ENCODE results near the gene RBM45. TPM values are rescaled to one million over a fixed set of nuclear protein-coding genes. Genes with fewer than 3 reads are reported as not detected.

The RBM45 gene
- total RNA-seq, 1 donor from 2014 or later: 11.0 TPM

DNA sequence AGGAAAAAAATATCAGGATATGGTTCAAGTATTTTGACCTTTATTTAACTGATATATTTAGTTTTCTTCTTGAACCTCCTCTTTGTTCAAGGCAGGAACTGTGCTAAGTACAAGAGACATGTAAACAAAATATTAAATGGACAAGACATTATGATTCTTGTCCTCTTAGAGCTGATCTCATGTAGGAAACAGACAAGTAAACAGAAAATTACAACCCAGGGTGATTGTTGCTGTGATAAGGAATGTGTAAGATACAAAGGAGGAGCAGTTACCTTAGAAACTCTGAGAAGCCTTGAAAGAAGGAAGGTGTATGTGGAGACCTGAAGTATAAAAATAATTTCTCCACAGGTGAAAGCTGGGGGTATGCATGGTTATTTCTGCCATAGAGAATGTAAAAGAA, 12.9 kb downstream of the RBM45 start:
- Histone ChIP-seq H3K27me3 (ENCODE audit: control insufficient read depth in 3 of 3, insufficient read depth in 3 of 3, low read length in 3 of 3) (no peaks in the 10 kb centered on the region), H3K9me3 (ENCODE audit: control insufficient read depth in 3 of 3, low read length in 3 of 3) (no peaks in the 10 kb centered on the region), H3K4me3 (ENCODE audit: low read length in 3 of 3) (no peak overlapping the region), H3K9ac (ENCODE audit: low read depth in 1 of 3, low read length in 3 of 3) (no peak overlapping the region), H3K4me1 (ENCODE audit: control insufficient read depth in 3 of 3, insufficient read depth in 3 of 3, low read length in 3 of 3) (no peaks in the 10 kb centered on the region), H3K36me3 (ENCODE audit: control insufficient read depth in 3 of 3, insufficient read depth in 3 of 3, low read length in 3 of 3) (peaks cover 0 to 54% (median 16%) of the 10 kb centered on the region in 3 donors), H3K27ac (ENCODE audit: low read depth, low read length) (no peak overlapping the region)

DNA sequence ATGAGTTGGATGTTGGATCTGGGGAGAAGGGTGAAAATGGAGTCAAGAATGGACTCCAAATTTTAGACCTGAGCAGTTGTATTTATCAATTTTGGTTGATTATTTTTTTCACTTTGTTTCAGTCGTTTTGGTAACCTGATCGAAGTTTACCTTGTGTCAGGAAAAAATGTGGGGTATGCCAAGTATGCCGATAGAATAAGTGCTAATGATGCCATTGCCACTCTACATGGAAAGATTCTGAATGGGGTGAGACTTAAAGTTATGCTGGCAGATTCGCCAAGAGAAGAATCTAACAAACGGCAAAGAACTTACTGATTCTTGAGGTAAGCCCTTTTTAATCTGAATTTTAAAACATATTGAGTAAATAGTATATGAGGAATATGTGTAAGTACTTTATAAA, 13.6 kb downstream of the RBM45 start:
- Histone ChIP-seq H3K9me3 (ENCODE audit: control insufficient read depth in 3 of 3, low read length in 3 of 3) (no peaks in the 10 kb centered on the region), H3K27me3 (ENCODE audit: control insufficient read depth in 3 of 3, insufficient read depth in 3 of 3, low read length in 3 of 3) (no peaks in the 10 kb centered on the region), H3K27ac (ENCODE audit: low read depth, low read length) (no peak overlapping the region), H3K36me3 (ENCODE audit: control insufficient read depth in 3 of 3, insufficient read depth in 3 of 3, low read length in 3 of 3) (peaks cover 0 to 49% (median 16%) of the 10 kb centered on the region in 3 donors), H3K9ac (ENCODE audit: low read depth in 1 of 3, low read length in 3 of 3) (no peak overlapping the region), H3K4me3 (ENCODE audit: low read length in 3 of 3) (no peak overlapping the region), H3K4me1 (ENCODE audit: control insufficient read depth in 3 of 3, insufficient read depth in 3 of 3, low read length in 3 of 3) (no peaks in the 10 kb centered on the region)

DNA sequence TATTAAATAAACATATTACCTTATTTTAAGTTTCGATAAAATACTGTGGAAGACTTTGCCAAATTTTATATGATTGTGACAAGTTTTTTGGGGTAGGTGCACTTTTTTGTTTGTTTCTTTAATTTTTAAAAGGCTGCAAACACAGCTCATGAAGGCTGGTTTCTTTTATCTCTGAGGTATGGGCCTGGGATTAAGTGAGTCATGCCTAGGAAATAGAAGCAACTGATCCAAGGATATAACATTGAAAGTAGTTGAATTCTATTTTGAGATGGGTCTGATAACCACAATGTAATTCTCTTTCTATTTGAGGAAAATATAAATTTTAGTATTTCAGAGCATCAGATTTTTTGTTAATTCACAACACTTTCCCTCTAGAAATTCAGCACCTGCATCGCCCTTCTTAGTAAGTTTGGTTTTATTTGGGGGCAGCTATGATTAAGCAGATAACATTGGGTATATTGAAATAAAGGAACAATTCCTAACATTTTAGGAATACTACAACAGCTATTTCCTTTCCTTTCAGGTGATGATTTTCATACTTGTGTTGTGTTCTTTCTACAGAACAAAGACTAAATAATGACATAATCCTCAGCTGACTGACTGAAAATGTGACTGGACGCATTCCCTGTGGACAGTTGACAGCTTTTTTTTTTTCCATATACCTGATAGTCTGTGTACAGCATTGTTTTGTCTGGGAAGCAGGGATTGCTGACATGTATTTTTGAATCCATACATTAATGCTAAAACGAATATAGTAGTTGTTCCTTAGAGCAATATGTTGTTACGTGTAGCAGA, 16.8 kb downstream of the RBM45 start:
- no peak overlapping the region for H3K4me3 ChIP-seq (ENCODE audit: low read length in 3 of 3)
- no peaks in the 10 kb centered on the region for H3K9me3 ChIP-seq (ENCODE audit: control insufficient read depth in 3 of 3, low read length in 3 of 3)
- H3K4me1 ChIP-seq (ENCODE audit: control insufficient read depth in 3 of 3, insufficient read depth in 3 of 3, low read length in 3 of 3): peaks cover 0 to 5% (median 5%) of the 10 kb centered on the region in 3 donors
- H3K27ac ChIP-seq (ENCODE audit: low read depth, low read length): peak overlapping the region; percentile 1
- H3K27me3 ChIP-seq (ENCODE audit: control insufficient read depth in 3 of 3, insufficient read depth in 3 of 3, low read length in 3 of 3): no peaks in the 10 kb centered on the region
- H3K9ac ChIP-seq (ENCODE audit: low read depth in 1 of 3, low read length in 3 of 3): no peak overlapping the region
- H3K36me3 ChIP-seq (ENCODE audit: control insufficient read depth in 3 of 3, insufficient read depth in 3 of 3, low read length in 3 of 3): peaks cover 0 to 26% (median 0%) of the 10 kb centered on the region in 3 donors

GRCh38 chr2:178136321-178137025, 24.2 kb downstream of the RBM45 start:
- H3K9me3 ChIP-seq (ENCODE audit: control insufficient read depth in 3 of 3, low read length in 3 of 3): no peaks in the 10 kb centered on the region
- no peaks in the 10 kb centered on the region for H3K27me3 ChIP-seq (ENCODE audit: control insufficient read depth in 3 of 3, insufficient read depth in 3 of 3, low read length in 3 of 3)

GRCh38 chr2:178142274-178143065, 30.2 kb downstream of the RBM45 start:
- Histone ChIP-seq H3K27ac (ENCODE audit: low read depth, low read length) (peak overlapping the region; percentile 30), H3K9me3 (ENCODE audit: control insufficient read depth in 3 of 3, low read length in 3 of 3) (no peaks in the 10 kb centered on the region), H3K4me3 (ENCODE audit: low read length in 3 of 3) (peak overlapping the region in 1 of 3 donors; percentile 30), H3K9ac (ENCODE audit: low read depth in 1 of 3, low read length in 3 of 3) (peak overlapping the region in 1 of 3 donors; percentile 1), H3K27me3 (ENCODE audit: control insufficient read depth in 3 of 3, insufficient read depth in 3 of 3, low read length in 3 of 3) (no peaks in the 10 kb centered on the region), H3K36me3 (ENCODE audit: control insufficient read depth in 3 of 3, insufficient read depth in 3 of 3, low read length in 3 of 3) (no peaks in the 10 kb centered on the region), H3K4me1 (ENCODE audit: control insufficient read depth in 3 of 3, insufficient read depth in 3 of 3, low read length in 3 of 3) (peaks cover 0 to 3% (median 0%) of the 10 kb centered on the region in 3 donors)

More at GRCh38 chr2:178136321-178137025, 24.2 kb downstream of the RBM45 start:
- Histone ChIP-seq H3K9ac (ENCODE audit: low read depth in 1 of 3, low read length in 3 of 3) (no peak overlapping the region), H3K27ac (ENCODE audit: low read depth, low read length) (no peak overlapping the region), H3K36me3 (ENCODE audit: control insufficient read depth in 3 of 3, insufficient read depth in 3 of 3, low read length in 3 of 3) (no peaks in the 10 kb centered on the region), H3K4me3 (ENCODE audit: low read length in 3 of 3) (no peak overlapping the region), H3K4me1 (ENCODE audit: control insufficient read depth in 3 of 3, insufficient read depth in 3 of 3, low read length in 3 of 3) (peaks cover 0 to 5% (median 5%) of the 10 kb centered on the region in 3 donors)

- H3K4me3 ChIP-seq (ENCODE audit: low read length in 3 of 3): no peak overlapping the region
- no peak overlapping the region for H3K9ac ChIP-seq (ENCODE audit: low read depth in 1 of 3, low read length in 3 of 3)
- H3K9me3 ChIP-seq (ENCODE audit: control insufficient read depth in 3 of 3, low read length in 3 of 3): no peaks in the 10 kb centered on the region
- H3K4me1 ChIP-seq (ENCODE audit: control insufficient read depth in 3 of 3, insufficient read depth in 3 of 3, low read length in 3 of 3): peaks cover 0 to 3% (median 0%) of the 10 kb centered on the region in 3 donors
- no peaks in the 10 kb centered on the region for H3K36me3 ChIP-seq (ENCODE audit: control insufficient read depth in 3 of 3, insufficient read depth in 3 of 3, low read length in 3 of 3)
- H3K27me3 ChIP-seq (ENCODE audit: control insufficient read depth in 3 of 3, insufficient read depth in 3 of 3, low read length in 3 of 3): no peaks in the 10 kb centered on the region
- no peak overlapping the region for H3K27ac ChIP-seq (ENCODE audit: low read depth, low read length)
Observed at GRCh38 chr2:178143481-178143880, 31.2 kb downstream of the RBM45 start.

DNA sequence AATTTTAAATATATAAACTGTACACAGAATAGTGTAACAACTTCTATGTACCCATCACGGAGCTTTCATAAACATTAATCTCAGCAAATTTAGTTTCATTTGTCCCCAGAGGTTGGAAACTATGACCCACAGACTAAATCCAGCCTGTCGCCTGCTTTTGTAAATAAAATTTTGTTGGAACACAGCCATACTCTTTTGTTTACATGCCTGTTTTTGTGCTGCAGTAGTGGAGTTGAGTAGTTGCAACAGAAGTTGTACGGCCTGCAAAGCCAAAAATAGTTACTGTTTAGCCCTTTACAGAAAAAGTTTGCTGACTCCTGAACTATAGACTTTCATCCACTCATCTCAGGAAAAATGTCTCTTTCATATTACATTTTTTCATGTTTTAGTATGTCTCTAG, 39.8 kb downstream of the RBM45 start:
- no peaks in the 10 kb centered on the region for H3K9me3 ChIP-seq (ENCODE audit: control insufficient read depth in 3 of 3, low read length in 3 of 3)
- H3K9ac ChIP-seq (ENCODE audit: low read depth in 1 of 3, low read length in 3 of 3): no peak overlapping the region
- no peak overlapping the region for H3K4me3 ChIP-seq (ENCODE audit: low read length in 3 of 3)
- H3K36me3 ChIP-seq (ENCODE audit: control insufficient read depth in 3 of 3, insufficient read depth in 3 of 3, low read length in 3 of 3): no peaks in the 10 kb centered on the region
- H3K27me3 ChIP-seq (ENCODE audit: control insufficient read depth in 3 of 3, insufficient read depth in 3 of 3, low read length in 3 of 3): no peaks in the 10 kb centered on the region
- no peaks in the 10 kb centered on the region for H3K4me1 ChIP-seq (ENCODE audit: control insufficient read depth in 3 of 3, insufficient read depth in 3 of 3, low read length in 3 of 3)
- H3K27ac ChIP-seq (ENCODE audit: low read depth, low read length): no peak overlapping the region

GRCh38 chr2:178152542-178152941, 40.3 kb downstream of the RBM45 start:
- Histone ChIP-seq H3K4me3 (ENCODE audit: low read length in 3 of 3) (no peak overlapping the region), H3K27ac (ENCODE audit: low read depth, low read length) (no peak overlapping the region), H3K9ac (ENCODE audit: low read depth in 1 of 3, low read length in 3 of 3) (no peak overlapping the region), H3K9me3 (ENCODE audit: control insufficient read depth in 3 of 3, low read length in 3 of 3) (no peaks in the 10 kb centered on the region), H3K4me1 (ENCODE audit: control insufficient read depth in 3 of 3, insufficient read depth in 3 of 3, low read length in 3 of 3) (no peaks in the 10 kb centered on the region), H3K27me3 (ENCODE audit: control insufficient read depth in 3 of 3, insufficient read depth in 3 of 3, low read length in 3 of 3) (no peaks in the 10 kb centered on the region), H3K36me3 (ENCODE audit: control insufficient read depth in 3 of 3, insufficient read depth in 3 of 3, low read length in 3 of 3) (no peaks in the 10 kb centered on the region)

- H3K4me1 ChIP-seq (ENCODE audit: control insufficient read depth in 3 of 3, insufficient read depth in 3 of 3, low read length in 3 of 3): no peaks in the 10 kb centered on the region
- H3K27ac ChIP-seq (ENCODE audit: low read depth, low read length): no peak overlapping the region
- H3K4me3 ChIP-seq (ENCODE audit: low read length in 3 of 3): no peak overlapping the region
- H3K9ac ChIP-seq (ENCODE audit: low read depth in 1 of 3, low read length in 3 of 3): no peak overlapping the region
- no peaks in the 10 kb centered on the region for H3K9me3 ChIP-seq (ENCODE audit: control insufficient read depth in 3 of 3, low read length in 3 of 3)
- H3K27me3 ChIP-seq (ENCODE audit: control insufficient read depth in 3 of 3, insufficient read depth in 3 of 3, low read length in 3 of 3): no peaks in the 10 kb centered on the region
- no peaks in the 10 kb centered on the region for H3K36me3 ChIP-seq (ENCODE audit: control insufficient read depth in 3 of 3, insufficient read depth in 3 of 3, low read length in 3 of 3)
Observed at GRCh38 chr2:178152977-178153376, 40.7 kb downstream of the RBM45 start.

All from skeletal muscle tissue (tissue), 4 donors.